OCI-LY7 (cell line): Measurements from ENCODE around the gene SPG7.

ENCODE experiments used
- CTCF ChIP-seq: fragments of 200-600 bp; sonication (generic); conservative IDR thresholded peaks from 2 replicates; pipeline ENCODE4 v1.5.1; 2014; ENCODE audit warnings: mild to moderate bottlenecking, antibody characterized with exemption, low read length, moderate library complexity, mixed read lengths
- EZH2phosphoT487 ChIP-seq: fragments of 200-600 bp; sonication (generic); IDR thresholded peaks from 2 replicates; pipeline ENCODE4 v1.6.1; 2018; ENCODE audit warnings: low read depth, borderline replicate concordance, mild to moderate bottlenecking, mixed run types, antibody characterized with exemption, low read length, moderate library complexity, mixed read lengths

GRCh38 chr16:89579351-89579750 lies 71.1 kb downstream of the SPG7 start:
- TF ChIP-seq CTCF: no peak
- TF ChIP-seq EZH2phosphoT487: no peak
